Stomach (tissue), 9 donors: ENCODE data around the gene CROT. TPM values are rescaled to one million over a fixed set of nuclear protein-coding genes. Genes with fewer than 3 reads are reported as not detected.

Experiments used
- DNase-seq, 2 donors: peaks; one replicate each; pipeline versions ENCODE4 v3.0.0 to v3.0.0-alpha.2; 2013 to 2019
- H3K27ac ChIP-seq, 5 donors: fragments of 200-600 bp in 4 of 5; sonication (generic) in 4 of 5; one replicate each; pipeline ENCODE4 v1.5.1; 2013 to 2019; ENCODE audit warnings: mild to moderate bottlenecking in 1 of 5, moderate library complexity in 1 of 5
- H3K27me3 ChIP-seq, 3 donors: fragments of 200-600 bp; sonication (generic); one replicate each; pipeline ENCODE4 v1.5.1; 2017 to 2019; ENCODE audit warnings: mixed run types in 1 of 3
- H3K36me3 ChIP-seq, 4 donors: fragments of 200-600 bp; sonication (generic); 1 replicate in 3 of 4; 2 replicates in 1 of 4; pipeline ENCODE4 v1.5.1; 2016 to 2019
- H3K4me1 ChIP-seq, 4 donors: fragments of 200-600 bp; sonication (generic); one replicate each; pipeline ENCODE4 v1.5.1; 2016 to 2019
- H3K4me3 ChIP-seq, 4 donors: fragments of 200-600 bp; sonication (generic) in 3 of 4; one replicate each; pipeline ENCODE4 v1.5.1; 2016 to 2019; ENCODE audit warnings: mild to moderate bottlenecking in 1 of 4
- H3K9me3 ChIP-seq, 4 donors: fragments of 200-600 bp; sonication (generic); one replicate each; pipeline ENCODE4 v1.5.1; 2016 to 2019
- CTCF ChIP-seq, 7 experiments: fragments of 450-650 bp in 4 of 7; fragments of 200-600 bp in 3 of 7; sonication (generic) in 3 of 7; IDR thresholded peaks; one replicate each; pipeline ENCODE4 v1.5.1; 2016 to 2019; ENCODE audit warnings: antibody characterized with exemption in 7 of 7, control low read depth in 2 of 7, mild to moderate bottlenecking in 1 of 7
- EP300 ChIP-seq: sonication (generic); formaldehyde crosslinking; IDR thresholded peaks from one replicate; pipeline ENCODE4 v1.6.1; 2017; ENCODE audit warnings: antibody characterized with exemption
- POLR2A ChIP-seq, 4 donors: fragments of 450-650 bp; IDR thresholded peaks; one replicate each; pipeline ENCODE4 v1.6.1; 2016; ENCODE audit warnings: antibody characterized with exemption in 4 of 4, control low read depth in 2 of 4, mild to moderate bottlenecking in 1 of 4, moderate library complexity in 1 of 4
- POLR2AphosphoS5 ChIP-seq, 3 donors: sonication (generic); formaldehyde crosslinking; IDR thresholded peaks; one replicate each; pipeline ENCODE4 v1.6.1; 2016; ENCODE audit warnings: antibody characterized with exemption in 3 of 3
- WGBS, 5 donors: extraction: QIAGEN DNeasy Blood & Tissue Kit in 3 of 5; methylation state at CpG; one replicate each; pipeline versions ENCODE4 v1.1.5 to v1.1.7; 2013 to 2018; 5-methylcytosine and 5-hydroxymethylcytosine counted together
- intact Hi-C: fragments of 100-400 bp; cut with DNase I; formaldehyde crosslinking; loops from one replicate; pipeline ENCODE4 v1.15.1; 2023; ENCODE audit warnings: low total_unique reads
- polyA plus RNA-seq, 3 donors: library from polyadenylated mRNA; stranded (reverse); fragments of 200-250 nt; gene quantifications; one replicate each; pipeline ENCODE4 v1.2.3, GENCODE V29; 2013
- total RNA-seq, 5 donors: library from RNA; depleted of rRNA; stranded (reverse); fragments of >200 nt; gene quantifications; one replicate each; pipeline versions ENCODE4 v1.1.0 to v1.2.3, GENCODE V29; 2014 to 2016
- donor health status: healthy with polysubstance abuse.
- donor health status: Bipolar disorder and iron deficiency.
- donor health status: healthy.

CROT gene
- total and polyA plus RNA-seq, 8 donors = 2.9 to 48.7 (median 5.8) TPM

GRCh38 chr7:87330316-87330715 lies 15.1 kb upstream of the CROT start:
- WGBS, 5 donors = 58 to 71% (median 63%) methylated on average over 2 to 3 of the region's 3 CpGs
- H3K36me3 ChIP-seq = peaks cover 5 to 50% (median 23%) of the 10 kb centered on the region in 4 donors
- no peak for TF ChIP-seq CTCF (IDR thresholded peaks at IDR 0.05)
- no peak overlapping the region for H3K4me3 ChIP-seq
- H3K4me1 ChIP-seq = no peaks in the 10 kb centered on the region
- no peak for DNase-seq
- no peaks in the 10 kb centered on the region for H3K27me3 ChIP-seq
- intact Hi-C loops = no loop called here
- H3K9me3 ChIP-seq = peaks cover 20 to 53% (median 45%) of the 10 kb centered on the region in 4 donors
- H3K27ac ChIP-seq = no peak overlapping the region

- 42 to 68% (median 49%) methylated on average over 2 of the region's 2 CpGs for WGBS, 5 donors
- TF ChIP-seq CTCF (IDR thresholded peaks at IDR 0.05) (no peak), EP300 (no peak), POLR2A (IDR thresholded peaks at IDR 0.05) (no peak)
- no peaks in the 10 kb centered on the region for H3K27me3 ChIP-seq
- peaks cover 5 to 54% (median 23%) of the 10 kb centered on the region in 4 donors for H3K36me3 ChIP-seq
- intact Hi-C loops = no loop called here
- no peak overlapping the region for H3K27ac ChIP-seq
- H3K4me3 ChIP-seq = no peak overlapping the region
- H3K4me1 ChIP-seq = no peaks in the 10 kb centered on the region
- H3K9me3 ChIP-seq = peaks cover 20 to 50% (median 43%) of the 10 kb centered on the region in 4 donors
- no peak for DNase-seq
Measured at GRCh38 chr7:87330942-87331341, 14.5 kb upstream of the CROT start.

- Histone ChIP-seq H3K4me1 (no peaks in the 10 kb centered on the region), H3K27me3 (no peaks in the 10 kb centered on the region), H3K27ac (no peak overlapping the region), H3K9me3 (peaks cover 20 to 43% (median 37%) of the 10 kb centered on the region in 4 donors), H3K4me3 (no peak overlapping the region), H3K36me3 (peaks cover 5 to 62% (median 27%) of the 10 kb centered on the region in 4 donors)
- no peak for DNase-seq
- WGBS, 5 donors = 82 to 96% (median 95%) methylated on average over 5 of the region's 5 CpGs
- intact Hi-C loops = no loop called here
- no peak for TF ChIP-seq CTCF (IDR thresholded peaks at IDR 0.05)
- no peak for TF ChIP-seq EP300
- no peak for TF ChIP-seq POLR2A (IDR thresholded peaks at IDR 0.05)
- no peak for TF ChIP-seq POLR2AphosphoS5 (IDR thresholded peaks at IDR 0.05)
Measured at GRCh38 chr7:87331687-87332252, 13.7 kb upstream of the CROT start.

- Histone ChIP-seq H3K27me3 (no peaks in the 10 kb centered on the region), H3K36me3 (peaks cover 5 to 59% (median 26%) of the 10 kb centered on the region in 4 donors), H3K9me3 (peaks cover 20 to 37% (median 32%) of the 10 kb centered on the region in 4 donors), H3K4me1 (no peaks in the 10 kb centered on the region), H3K4me3 (no peak overlapping the region), H3K27ac (no peak overlapping the region)
- 56 to 77% (median 68%) methylated on average over 2 of the region's 2 CpGs for WGBS, 5 donors
- TF ChIP-seq POLR2AphosphoS5 (IDR thresholded peaks at IDR 0.05) = no peak
- TF ChIP-seq CTCF (IDR thresholded peaks at IDR 0.05) = no peak
- no peak for TF ChIP-seq POLR2A (IDR thresholded peaks at IDR 0.05)
- TF ChIP-seq EP300 = no peak
- intact Hi-C loops = no loop called here
- no peak for DNase-seq
Measured at GRCh38 chr7:87332321-87332720, 13.1 kb upstream of the CROT start.
